ENCODE measurements around the gene PDZD4.
A peak's percentile ranks its signal among the peaks of the same experiment; 100 is the strongest.

PDZD4 gene

DNA sequence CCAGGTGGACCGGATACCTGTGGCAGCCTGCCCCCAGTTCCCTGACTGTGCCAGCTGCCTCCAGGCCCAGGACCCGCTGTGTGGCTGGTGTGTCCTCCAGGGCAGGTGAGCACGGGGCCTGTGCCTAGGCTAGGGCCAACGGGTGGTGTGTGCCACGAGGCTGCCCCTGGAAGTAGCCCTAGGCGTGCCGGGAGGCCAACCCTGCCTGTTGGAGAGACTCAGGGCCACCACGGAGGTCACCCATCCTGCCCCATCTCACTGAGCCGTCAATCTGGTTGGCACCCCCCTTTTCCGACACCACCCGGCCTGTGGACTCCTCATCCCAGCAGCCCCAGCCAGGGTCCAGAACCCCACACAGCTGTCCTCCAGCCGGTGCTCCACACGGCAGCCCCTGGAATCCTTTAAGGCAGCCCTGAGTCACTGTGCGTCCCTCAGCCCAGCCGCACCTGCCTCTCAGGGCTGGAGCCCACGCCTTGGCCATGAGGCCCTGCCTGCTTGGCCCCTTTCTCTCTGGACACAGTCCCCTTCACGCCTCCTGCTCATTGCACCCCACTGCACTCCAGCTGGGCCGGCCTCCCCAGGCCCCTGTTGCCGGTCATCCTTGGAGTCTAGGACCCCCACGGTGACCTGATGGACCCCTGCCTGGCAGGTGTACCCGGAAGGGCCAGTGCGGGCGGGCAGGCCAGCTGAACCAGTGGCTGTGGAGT is 61.0 kb downstream of the PDZD4 start:
- DNase-seq = no peak

DNA sequence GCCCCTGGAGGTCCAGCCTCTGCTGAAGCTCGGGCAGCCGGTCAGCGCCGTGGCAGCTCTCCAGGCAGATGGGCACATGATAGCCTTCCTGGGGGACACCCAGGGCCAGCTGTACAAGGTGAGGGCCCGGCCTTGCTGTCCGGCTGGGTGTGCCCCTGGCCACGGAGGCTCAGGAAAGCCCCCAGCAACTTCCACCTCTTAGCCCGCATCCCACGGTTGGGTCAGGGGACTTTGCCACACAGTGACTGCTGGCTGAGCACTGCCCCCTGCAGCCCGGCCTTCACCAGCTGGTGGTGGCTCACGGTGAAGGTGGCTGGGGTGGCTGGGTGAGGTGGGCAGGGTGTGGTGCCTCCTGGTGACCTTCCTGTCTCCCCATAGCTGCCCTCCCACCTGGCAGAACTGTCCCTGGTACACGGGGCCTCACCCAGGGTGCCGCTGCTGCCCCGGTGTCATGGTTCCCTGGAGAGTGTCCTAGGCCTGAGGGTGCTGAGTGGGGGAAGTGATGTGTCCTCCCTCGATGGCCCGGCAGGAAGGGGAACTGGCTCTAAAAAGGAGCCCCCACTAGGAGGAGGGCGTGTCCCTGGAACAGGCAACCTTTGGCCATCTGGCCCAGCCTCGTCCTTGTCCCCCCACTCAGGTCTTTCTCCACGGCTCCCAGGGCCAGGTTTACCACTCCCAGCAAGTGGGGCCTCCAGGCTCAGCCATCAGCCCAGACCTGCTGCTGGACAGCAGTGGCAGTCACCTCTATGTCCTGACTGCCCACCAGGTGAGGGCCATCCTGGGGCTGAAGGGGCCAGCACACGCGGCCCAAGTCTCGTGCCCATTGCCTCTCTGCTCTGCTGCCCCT is 61.8 kb downstream of the PDZD4 start:
- no peak for DNase-seq

DNA sequence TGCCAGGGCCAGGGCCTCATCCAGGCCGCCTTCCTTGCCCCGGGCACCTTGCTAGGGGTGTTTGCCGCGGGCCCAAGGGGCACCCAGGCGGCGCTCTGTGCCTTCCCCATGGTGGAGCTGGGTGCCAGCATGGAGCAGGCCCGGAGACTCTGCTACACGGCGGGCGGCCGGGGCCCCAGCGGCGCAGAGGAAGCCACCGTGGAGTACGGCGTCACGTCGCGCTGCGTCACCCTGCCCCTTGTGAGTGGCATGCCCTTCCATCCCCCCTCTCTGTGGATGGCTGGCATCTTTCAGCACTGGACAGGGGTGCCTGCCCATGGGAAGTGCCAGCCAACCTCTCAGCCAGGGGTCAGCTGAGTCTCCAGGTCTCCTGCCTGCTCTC is 62.7 kb downstream of the PDZD4 start:
- DNase-seq = no peak

DNA sequence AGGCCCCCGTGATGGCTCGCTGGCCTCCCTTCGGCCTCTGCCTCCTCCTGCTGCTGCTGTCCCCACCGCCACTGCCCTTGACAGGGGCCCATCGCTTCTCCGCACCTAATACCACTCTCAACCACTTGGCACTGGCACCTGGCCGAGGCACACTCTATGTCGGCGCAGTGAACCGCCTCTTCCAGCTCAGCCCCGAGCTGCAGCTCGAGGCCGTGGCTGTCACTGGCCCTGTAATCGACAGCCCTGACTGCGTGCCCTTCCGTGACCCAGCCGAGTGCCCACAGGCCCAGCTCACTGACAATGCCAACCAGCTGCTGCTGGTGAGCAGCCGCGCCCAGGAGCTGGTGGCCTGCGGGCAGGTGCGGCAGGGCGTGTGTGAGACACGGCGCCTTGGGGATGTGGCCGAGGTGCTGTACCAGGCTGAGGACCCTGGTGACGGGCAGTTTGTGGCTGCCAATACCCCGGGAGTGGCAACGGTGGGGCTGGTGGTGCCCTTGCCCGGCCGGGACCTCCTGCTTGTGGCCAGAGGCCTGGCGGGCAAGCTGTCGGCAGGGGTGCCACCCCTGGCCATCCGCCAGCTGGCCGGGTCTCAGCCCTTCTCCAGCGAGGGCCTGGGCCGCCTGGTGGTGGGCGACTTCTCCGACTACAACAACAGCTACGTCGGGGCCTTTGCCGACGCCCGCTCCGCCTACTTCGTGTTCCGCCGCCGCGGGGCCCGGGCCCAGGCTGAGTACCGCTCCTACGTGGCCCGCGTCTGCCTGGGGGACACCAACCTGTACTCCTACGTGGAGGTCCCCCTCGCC is 63.3 kb downstream of the PDZD4 start:
- no peak for DNase-seq

DNA sequence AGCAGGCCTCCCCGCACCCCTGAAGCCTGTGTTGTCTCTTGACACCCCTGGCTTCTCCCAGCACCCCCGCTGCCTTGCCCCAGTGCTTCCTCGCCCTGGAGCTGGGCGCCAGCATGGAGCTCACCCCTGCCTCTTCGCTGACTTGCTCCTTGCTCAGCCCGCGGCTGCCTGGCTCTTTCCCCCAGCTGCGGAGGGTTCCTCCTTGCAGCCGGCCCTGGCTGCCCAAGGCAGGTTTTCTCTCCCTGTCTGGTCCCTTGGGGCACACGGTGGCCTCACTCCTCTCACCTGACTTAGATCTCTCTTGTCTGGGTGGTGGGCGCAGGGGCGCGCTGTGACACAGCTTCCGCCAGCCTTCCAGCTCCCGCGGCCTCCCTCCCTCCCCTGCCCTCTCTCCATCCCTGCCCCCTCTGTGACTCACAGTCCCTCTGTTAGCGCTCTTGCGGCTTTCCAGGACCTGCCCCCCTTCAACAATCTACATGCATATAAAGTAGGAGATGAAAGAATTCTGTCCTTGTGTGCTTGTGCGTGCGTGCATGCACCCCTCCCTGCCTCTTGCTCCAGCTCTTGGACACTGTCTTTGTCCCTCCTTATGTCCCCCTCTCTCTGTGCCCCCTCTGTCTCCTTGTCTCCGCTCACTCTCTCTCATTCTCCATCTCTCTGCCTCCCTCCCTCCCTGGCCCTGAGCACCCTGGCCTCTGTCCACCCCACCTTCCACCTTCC is 64.1 kb downstream of the PDZD4 start:
- no peak for DNase-seq

DNA sequence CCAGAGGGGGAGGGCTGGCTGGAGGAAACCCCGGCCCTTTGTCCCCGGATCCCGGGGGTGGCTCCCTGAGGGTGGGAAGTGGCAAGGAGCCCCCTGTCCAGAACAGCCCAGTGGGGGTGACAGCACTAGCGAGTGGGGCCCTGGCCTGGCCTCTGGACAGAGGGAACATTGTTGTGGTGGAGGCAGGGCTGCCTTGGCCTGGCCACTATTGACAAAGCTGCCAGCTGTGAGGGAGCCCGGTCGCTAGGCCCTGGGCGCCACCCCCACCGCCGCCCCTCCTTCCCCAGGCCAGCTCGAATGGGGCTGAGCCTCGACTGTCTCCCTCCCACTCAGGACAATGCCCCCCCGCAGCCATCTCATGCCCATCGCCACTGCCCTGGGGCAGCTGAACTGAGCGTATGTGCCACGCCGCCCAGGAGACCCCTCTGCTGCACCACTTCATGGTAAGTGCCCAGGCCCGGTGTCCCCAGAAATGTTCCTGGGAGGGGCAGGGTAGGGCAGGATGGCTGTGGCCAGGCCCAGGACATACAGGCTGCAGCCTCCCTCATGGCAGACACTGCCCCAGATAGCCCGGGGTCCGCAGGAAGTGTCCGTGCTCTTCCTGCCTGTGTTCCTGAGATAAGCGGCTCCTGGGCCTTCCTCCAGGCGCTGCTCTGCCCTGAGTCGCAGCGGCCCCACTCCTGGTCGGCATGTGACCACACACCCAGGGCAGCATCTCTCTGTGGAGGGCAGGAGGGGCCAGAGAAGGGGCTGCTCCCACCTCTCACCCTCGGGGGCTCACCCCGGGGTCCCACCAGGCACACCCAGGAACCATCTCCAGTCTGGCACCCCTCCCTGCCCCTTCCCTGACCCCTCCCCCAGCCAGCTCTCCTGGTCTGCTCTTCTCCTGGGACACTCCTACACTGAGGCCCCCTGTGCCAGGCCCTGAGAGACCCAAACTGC is 64.9 kb downstream of the PDZD4 start:
- DNase-seq = no peak

DNA sequence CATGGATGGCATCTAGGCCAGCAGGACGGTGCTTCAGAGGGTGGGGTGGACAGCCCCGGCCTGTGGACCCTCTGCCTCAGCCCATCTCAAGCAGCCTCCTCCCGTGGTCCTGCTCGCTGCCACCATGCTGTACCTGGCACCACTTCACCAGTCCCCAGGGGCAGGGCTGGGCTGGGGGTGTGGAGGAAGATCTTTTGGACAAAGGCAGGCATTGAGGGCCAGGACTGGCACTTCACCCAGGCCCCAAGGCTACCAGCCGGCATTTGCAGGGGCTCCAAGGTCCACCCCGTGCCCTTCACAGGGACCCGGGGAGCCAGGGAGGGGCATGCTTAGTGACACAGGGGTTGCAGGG is 65.6 kb downstream of the PDZD4 start:
- DNase-seq = no peak

DNA sequence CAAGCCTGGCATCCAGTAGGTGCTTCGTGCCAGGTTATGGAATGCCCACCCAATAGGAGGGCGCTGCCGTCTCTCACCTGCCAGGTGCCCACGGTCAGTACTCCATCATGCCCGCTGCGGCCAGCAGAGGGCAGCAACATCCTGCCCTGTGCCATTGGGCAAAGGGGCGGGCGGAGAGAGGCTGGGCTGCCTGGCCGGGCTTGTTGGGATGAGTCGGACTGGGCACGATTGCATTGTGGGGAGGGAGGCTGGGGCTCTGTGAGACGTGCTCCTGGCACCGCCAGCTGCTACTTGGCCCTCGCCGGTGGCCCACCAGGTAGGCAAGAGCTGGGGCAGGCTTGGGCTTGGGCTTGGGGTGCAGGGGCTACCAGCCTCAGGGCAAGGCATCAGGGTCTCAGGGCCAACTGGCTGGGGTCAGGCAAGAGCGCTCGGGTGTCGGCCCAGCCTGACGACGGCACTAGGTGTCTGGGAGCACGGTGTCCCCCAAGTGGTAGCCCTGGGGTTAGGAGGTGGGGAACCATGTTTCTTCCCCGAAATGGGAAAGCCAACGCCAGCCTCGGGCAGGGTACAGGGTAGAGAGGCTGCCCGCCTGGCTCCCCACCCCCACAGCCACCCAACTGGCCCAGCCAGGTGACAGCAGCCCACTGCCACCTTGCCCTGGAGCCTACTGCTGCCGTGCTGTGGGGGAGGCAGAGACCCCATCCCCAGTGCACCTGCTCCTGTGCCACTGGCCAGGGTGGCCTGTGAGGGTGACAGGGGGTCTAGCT is 66.2 kb downstream of the PDZD4 start, which contains the start of gene PLXNB3:
TSS of gene PLXNB3 (plus strand) at position 261 of the 767 bp plus-strand sequence. CDS start 1,287 bp downstream, outside the sequence.
- DNase-seq = peak; percentile 73 to 74

DNA sequence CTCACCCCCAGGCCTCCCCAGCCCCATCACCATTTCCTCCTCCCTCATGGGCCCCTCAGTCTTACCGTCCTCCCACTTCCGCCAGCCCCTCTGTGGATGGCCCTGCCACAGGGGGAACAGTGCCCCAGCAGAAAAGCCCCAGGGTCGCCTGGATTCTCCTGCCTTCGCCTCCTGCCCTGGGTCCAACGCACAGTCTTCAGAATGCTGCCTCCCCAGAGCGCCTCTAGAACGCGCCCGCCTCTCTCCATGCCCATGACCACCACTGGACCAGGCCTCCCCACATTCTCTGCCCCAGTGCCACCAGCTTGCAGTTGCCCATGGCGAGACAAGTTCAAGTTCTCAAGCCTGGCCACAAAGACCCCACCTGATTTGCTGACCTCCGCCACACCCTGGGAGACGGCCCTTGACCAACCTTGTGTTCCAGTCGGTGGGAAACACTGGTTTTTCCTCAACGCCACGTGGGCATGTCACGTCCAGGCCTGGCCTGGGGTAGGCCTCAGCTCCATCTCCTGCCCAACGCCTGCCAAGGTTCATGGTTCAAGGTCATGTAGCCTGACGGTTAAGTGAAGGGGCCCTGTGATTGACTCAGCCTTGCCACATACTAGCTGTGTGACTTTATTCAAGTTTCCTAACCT is 66.9 kb downstream of the PDZD4 start:
- DNase-seq = no peak

DNA sequence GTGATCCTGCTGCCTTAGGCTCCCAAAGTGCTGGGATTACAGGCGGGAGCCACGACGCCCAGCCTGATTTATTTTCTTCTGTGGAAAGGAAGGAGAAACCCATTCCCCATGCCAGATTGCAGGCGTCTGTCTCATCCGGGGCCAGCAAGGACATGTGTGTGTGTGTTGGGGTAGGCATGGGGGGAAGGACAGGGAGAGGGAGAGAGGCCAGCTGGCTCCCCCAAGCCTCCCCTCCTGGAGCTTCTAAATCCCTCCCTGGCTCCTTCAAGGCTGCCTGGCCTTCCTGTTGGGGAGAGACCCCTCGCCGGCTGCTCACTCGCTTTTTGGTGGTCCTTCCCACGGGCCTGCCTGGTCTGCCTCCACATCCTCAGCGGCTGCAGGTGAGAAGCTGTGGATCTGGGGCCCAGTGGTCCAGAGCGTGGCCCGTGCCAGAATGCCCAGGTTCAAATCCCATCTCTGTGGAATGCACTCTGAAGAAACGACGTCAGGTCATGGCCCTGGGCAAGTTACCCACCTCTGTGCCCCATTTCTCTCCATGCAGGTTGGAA is 67.6 kb downstream of the PDZD4 start:
- DNase-seq = no peak

DNA sequence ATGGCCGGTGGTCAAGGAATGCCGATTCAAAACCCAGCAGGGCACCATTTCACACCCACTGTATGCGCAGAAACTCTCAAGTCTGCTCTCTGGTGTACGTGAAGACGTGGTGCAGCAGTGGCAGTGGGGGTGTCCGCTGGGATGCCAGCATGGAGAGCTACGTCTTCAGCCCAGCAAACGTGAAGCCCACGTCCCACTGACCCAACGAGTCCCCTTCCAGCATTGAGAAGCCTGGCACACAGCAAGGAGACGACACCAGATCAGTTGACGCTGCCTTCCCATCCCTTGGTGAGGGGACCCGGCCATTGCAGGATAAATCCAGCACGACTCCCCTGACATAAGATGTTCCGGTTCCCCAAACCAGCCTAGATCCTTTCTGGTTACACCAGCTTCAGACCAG is 68.5 kb downstream of the PDZD4 start:
- DNase-seq = no peak

DNA sequence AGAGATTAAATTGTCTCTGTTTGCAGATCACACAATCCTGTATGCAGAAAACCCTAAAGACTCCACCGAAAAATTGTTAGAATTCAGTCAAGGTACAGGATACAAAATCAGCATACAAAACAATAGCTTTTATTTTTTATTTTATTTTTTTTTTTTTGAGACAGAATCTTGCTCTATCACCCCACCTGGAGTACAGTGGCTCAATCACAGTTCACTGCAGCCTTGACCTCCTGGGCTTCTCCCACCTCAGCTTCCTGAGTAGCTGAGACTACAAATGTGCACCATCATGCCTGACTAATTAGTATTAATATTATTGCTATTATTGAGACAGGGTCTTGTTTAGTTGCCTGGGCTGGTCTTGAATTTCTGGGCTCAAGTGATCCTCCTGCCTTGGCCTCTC is 75.2 kb downstream of the PDZD4 start:
- DNase-seq = peak in 1 of 2 donors; percentile 3

Measured in CD4-positive, alpha-beta T cell treated with Interleukin-4 for 1 hour (primary cell).